ENCODE data around the gene P2RY2.

- TF ChIP-seq, protein P1, sequence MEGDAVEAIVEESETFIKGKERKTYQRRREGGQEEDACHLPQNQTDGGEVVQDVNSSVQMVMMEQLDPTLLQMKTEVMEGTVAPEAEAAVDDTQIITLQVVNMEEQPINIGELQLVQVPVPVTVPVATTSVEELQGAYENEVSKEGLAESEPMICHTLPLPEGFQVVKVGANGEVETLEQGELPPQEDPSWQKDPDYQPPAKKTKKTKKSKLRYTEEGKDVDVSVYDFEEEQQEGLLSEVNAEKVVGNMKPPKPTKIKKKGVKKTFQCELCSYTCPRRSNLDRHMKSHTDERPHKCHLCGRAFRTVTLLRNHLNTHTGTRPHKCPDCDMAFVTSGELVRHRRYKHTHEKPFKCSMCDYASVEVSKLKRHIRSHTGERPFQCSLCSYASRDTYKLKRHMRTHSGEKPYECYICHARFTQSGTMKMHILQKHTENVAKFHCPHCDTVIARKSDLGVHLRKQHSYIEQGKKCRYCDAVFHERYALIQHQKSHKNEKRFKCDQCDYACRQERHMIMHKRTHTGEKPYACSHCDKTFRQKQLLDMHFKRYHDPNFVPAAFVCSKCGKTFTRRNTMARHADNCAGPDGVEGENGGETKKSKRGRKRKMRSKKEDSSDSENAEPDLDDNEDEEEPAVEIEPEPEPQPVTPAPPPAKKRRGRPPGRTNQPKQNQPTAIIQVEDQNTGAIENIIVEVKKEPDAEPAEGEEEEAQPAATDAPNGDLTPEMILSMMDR (IDR thresholded peaks at IDR 0.05): no peak
- TF ChIP-seq POLR2A (IDR thresholded peaks at IDR 0.05): no peak
These were observed 49.9 kb downstream of the P2RY2 start for GRCh38 chr11:73267906-73268540.

Measured in esophagus squamous epithelium (tissue), 4 donors.